Hepatocyte (in vitro differentiated cells): ENCODE measurements around the gene SAMD11.

Experiments used
- CTCF ChIP-seq: fragments of 200-600 bp; sonication (generic); IDR thresholded peaks from 2 replicates; pipeline ENCODE4 v1.5.1; 2016; ENCODE audit warnings: antibody characterized with exemption, mild to moderate bottlenecking; ENCODE audit not compliant: poor library complexity
- EZH2 ChIP-seq: fragments of 200-600 bp; sonication (generic); IDR thresholded peaks from 2 replicates; pipeline ENCODE4 v1.6.1; 2016; ENCODE audit warnings: antibody characterized with exemption, mild to moderate bottlenecking, borderline replicate concordance
- EZH2phosphoT487 ChIP-seq: fragments of 200-600 bp; sonication (generic); IDR thresholded peaks from one replicate; pipeline ENCODE4 v1.6.1; 2018; ENCODE audit warnings: antibody characterized with exemption, mild to moderate bottlenecking, low read depth, moderate library complexity; ENCODE audit not compliant: unreplicated experiment, severe bottlenecking

DNA sequence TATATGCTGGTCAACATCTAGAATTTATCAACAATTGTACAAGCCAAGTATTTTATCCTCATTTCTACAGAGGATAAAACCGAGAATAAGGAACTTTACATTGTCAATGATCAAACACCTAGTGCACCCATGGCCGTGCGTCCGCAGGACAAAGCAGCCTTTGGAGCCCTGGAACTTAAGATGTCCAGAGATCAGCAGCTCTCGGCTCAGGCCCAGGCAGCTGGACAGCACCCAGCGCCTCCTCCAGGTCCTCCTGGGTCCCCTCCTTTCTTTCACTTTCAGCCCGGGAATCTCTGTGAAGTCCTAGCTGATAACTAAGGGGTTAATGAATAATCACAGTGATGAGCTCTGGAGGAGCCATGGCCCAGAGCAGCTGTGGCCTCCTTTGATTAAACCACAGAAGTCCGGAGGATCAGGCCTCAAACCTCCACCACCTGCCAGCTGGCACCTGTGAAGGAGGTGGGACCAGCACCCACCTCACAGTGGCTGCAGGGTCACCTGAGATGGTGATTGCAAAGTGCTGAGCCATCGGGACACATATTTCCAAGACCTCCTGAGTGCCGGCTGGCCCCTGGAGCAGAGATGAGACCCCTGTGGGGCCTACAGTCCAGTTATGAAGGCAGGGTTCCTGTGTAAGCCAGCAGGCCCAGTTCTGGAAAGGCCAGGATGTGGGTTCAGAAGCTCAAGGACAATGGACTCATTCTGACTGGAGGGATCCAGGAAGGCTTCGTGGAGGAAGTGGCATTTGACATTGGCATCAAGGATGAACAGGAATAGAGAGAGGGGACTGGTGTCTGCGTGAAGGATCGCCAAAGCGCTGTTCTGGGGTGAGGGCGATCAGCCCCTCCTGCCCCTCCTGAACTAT, 11.6 kb upstream of the SAMD11 start:
- no peak for TF ChIP-seq CTCF
- no peak for TF ChIP-seq EZH2phosphoT487
- no peak for TF ChIP-seq EZH2
